ENCODE results near the gene PRR33. TPM values are rescaled to one million over a fixed set of nuclear protein-coding genes. Genes with fewer than 3 reads are reported as not detected.

Gene PRR33
- total and polyA plus RNA-seq, 9 of the 15 experiments (the other 6 are each of a cell fraction or from before 2014, with no cell fraction given) = not detected

DNA sequence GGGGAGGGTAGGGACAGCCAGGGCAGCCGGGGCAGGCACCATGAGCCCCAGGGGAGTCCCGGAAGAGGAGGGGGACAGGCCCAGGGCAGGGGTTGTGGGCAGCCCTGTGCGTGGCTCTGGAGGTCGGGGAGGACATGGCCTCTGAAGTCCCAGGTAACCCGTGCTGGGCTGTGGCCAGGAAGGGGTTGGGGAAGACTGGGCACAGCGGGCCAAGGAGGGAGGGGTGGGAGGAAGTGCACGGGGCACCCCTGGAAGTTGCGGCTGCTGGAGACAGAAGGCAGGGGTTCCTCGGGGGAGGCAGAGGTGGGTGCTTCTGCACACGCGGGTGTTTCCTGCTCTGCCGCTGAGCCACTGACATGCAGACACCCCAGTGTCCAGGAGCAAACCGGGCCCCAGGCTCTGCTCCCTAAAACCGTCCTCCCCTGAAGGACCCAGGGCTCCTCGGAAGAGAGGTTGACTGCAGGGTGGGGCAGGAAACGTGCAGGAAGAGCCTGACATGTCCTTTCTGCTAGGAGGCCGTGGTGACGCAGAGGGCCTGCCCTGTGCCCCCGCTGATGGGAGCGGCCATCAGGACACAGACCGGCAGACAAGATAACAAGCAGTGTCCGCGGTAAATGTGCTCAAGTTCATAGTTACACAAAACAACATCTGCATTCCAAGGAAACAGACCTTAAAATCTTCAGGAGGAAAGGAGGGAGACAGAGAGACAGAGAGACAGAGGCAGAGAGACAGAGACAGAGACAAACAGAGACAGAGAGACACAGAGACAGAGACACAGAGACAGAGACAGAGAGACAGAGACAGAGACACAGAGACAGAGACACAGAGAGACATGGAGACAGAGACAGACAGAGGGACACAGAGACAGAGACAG lies 47.2 kb downstream of the PRR33 start (continued):
- peak; percentile 44 for TF ChIP-seq ASH1L (IDR thresholded peaks at IDR 0.05; ENCODE audit: borderline replicate concordance, low read depth, partially characterized antibody)

DNA sequence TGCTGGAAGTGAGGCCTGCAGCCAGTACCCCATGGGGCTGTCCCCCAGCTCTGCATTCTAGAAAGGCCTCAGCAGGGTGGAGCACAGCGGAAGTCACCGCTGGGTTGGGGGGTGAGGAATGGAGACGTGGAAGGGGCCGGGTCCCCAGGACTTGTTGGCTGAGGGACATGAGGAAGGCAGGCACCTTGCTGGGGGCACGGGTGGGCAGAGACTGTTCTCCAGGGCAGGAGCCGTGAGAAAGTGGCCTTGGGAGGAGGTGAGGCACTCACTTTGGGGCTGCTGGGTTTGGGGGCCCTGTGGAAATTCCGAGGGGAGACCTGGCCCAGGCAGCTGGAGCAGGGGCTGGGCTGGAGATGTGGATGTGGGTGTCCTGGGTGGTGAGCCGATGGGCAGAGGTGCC lies 47.9 kb downstream of the PRR33 start:
- WGBS (ENCODE audit: insufficient coverage, low coverage, missing lambda C conversion rate) = 51% methylated on average over 7 of the region's 8 CpGs
- intact Hi-C loops (cut with micrococcal nuclease) = no loop called here
- ATAC-seq = no peak
- in situ Hi-C loops (cut with MboI) = no loop called here
- 0 out of 2 replicates have a peak overlapping the region, but pooled peaks have one; percentile 86 for H2AFZ ChIP-seq (ENCODE audit: low read depth, low read length)
- DNase-seq (ENCODE audit: extremely low read depth in 1 of 4, low spot score in 3 of 4) = no peak
- no peak overlapping the region for H3K4me2 ChIP-seq (ENCODE audit: insufficient read depth, low read length)
- FAIRE-seq = no peak
- no peaks in the 10 kb centered on the region; the same call in 1 of the 2 replicates for H4K20me1 ChIP-seq (replicated peaks; ENCODE audit: control insufficient read depth, insufficient read depth, low read length)
- H3K4me1 ChIP-seq (replicated peaks in 1 of 2; ENCODE audit: control insufficient read depth in 2 of 2, insufficient read depth in 2 of 2, low read length in 2 of 2) = peaks cover 9 to 66% of the 10 kb centered on the region in 2 experiments; a peak in 4 of 5 replicates
- CTCF ChIA-PET (ENCODE audit: low intra/inter-chr PET ratio) = no interaction called here
- peaks cover 0 to 53% of the 10 kb centered on the region in 2 experiments; a peak in 3 of 5 replicates for H3K27me3 ChIP-seq (ENCODE audit: control insufficient read depth in 2 of 2, insufficient read depth in 2 of 2, low read length in 2 of 2)
- H3K27ac ChIP-seq (ENCODE audit: extremely low read depth, low read depth, low read length) = no peak overlapping the region
- no peaks in the 10 kb centered on the region for H3K9me1 ChIP-seq (ENCODE audit: control insufficient read depth, insufficient read depth, low read length)
- H3K9me3 ChIP-seq (replicated peaks; ENCODE audit: control insufficient read depth, insufficient read depth, low read depth, low read length) = no peaks in the 10 kb centered on the region
- no TSS peak for BruUV-seq (replicated peaks)
- H3K36me3 ChIP-seq (ENCODE audit: control insufficient read depth, insufficient read depth, low read length) = no peaks in the 10 kb centered on the region
- no peak overlapping the region for H3K4me3 ChIP-seq
- POLR2A ChIA-PET = no interaction called here
- peak overlapping the region in 1 of 2 experiments; percentile 81; a peak in 1 of 4 replicates for H3K9ac ChIP-seq (ENCODE audit: insufficient read depth in 1 of 2, low read depth in 2 of 2, low read length in 2 of 2)
- H3K79me2 ChIP-seq (ENCODE audit: control insufficient read depth, insufficient read depth, low read length) = no peaks in the 10 kb centered on the region
- TF ChIP-seq, protein P1, sequence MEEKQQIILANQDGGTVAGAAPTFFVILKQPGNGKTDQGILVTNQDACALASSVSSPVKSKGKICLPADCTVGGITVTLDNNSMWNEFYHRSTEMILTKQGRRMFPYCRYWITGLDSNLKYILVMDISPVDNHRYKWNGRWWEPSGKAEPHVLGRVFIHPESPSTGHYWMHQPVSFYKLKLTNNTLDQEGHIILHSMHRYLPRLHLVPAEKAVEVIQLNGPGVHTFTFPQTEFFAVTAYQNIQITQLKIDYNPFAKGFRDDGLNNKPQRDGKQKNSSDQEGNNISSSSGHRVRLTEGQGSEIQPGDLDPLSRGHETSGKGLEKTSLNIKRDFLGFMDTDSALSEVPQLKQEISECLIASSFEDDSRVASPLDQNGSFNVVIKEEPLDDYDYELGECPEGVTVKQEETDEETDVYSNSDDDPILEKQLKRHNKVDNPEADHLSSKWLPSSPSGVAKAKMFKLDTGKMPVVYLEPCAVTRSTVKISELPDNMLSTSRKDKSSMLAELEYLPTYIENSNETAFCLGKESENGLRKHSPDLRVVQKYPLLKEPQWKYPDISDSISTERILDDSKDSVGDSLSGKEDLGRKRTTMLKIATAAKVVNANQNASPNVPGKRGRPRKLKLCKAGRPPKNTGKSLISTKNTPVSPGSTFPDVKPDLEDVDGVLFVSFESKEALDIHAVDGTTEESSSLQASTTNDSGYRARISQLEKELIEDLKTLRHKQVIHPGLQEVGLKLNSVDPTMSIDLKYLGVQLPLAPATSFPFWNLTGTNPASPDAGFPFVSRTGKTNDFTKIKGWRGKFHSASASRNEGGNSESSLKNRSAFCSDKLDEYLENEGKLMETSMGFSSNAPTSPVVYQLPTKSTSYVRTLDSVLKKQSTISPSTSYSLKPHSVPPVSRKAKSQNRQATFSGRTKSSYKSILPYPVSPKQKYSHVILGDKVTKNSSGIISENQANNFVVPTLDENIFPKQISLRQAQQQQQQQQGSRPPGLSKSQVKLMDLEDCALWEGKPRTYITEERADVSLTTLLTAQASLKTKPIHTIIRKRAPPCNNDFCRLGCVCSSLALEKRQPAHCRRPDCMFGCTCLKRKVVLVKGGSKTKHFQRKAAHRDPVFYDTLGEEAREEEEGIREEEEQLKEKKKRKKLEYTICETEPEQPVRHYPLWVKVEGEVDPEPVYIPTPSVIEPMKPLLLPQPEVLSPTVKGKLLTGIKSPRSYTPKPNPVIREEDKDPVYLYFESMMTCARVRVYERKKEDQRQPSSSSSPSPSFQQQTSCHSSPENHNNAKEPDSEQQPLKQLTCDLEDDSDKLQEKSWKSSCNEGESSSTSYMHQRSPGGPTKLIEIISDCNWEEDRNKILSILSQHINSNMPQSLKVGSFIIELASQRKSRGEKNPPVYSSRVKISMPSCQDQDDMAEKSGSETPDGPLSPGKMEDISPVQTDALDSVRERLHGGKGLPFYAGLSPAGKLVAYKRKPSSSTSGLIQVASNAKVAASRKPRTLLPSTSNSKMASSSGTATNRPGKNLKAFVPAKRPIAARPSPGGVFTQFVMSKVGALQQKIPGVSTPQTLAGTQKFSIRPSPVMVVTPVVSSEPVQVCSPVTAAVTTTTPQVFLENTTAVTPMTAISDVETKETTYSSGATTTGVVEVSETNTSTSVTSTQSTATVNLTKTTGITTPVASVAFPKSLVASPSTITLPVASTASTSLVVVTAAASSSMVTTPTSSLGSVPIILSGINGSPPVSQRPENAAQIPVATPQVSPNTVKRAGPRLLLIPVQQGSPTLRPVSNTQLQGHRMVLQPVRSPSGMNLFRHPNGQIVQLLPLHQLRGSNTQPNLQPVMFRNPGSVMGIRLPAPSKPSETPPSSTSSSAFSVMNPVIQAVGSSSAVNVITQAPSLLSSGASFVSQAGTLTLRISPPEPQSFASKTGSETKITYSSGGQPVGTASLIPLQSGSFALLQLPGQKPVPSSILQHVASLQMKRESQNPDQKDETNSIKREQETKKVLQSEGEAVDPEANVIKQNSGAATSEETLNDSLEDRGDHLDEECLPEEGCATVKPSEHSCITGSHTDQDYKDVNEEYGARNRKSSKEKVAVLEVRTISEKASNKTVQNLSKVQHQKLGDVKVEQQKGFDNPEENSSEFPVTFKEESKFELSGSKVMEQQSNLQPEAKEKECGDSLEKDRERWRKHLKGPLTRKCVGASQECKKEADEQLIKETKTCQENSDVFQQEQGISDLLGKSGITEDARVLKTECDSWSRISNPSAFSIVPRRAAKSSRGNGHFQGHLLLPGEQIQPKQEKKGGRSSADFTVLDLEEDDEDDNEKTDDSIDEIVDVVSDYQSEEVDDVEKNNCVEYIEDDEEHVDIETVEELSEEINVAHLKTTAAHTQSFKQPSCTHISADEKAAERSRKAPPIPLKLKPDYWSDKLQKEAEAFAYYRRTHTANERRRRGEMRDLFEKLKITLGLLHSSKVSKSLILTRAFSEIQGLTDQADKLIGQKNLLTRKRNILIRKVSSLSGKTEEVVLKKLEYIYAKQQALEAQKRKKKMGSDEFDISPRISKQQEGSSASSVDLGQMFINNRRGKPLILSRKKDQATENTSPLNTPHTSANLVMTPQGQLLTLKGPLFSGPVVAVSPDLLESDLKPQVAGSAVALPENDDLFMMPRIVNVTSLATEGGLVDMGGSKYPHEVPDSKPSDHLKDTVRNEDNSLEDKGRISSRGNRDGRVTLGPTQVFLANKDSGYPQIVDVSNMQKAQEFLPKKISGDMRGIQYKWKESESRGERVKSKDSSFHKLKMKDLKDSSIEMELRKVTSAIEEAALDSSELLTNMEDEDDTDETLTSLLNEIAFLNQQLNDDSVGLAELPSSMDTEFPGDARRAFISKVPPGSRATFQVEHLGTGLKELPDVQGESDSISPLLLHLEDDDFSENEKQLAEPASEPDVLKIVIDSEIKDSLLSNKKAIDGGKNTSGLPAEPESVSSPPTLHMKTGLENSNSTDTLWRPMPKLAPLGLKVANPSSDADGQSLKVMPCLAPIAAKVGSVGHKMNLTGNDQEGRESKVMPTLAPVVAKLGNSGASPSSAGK (IDR thresholded peaks at IDR 0.05) = no peak
- no peak for TF ChIP-seq PYGO2 (tag; IDR thresholded peaks at IDR 0.05)
- TF ChIP-seq ZNF224 (CRISPR knock-in tag; IDR thresholded peaks at IDR 0.05) = no peak
- TF ChIP-seq, protein P2, sequence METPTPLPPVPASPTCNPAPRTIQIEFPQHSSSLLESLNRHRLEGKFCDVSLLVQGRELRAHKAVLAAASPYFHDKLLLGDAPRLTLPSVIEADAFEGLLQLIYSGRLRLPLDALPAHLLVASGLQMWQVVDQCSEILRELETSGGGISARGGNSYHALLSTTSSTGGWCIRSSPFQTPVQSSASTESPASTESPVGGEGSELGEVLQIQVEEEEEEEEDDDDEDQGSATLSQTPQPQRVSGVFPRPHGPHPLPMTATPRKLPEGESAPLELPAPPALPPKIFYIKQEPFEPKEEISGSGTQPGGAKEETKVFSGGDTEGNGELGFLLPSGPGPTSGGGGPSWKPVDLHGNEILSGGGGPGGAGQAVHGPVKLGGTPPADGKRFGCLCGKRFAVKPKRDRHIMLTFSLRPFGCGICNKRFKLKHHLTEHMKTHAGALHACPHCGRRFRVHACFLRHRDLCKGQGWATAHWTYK (CRISPR knock-in tag; IDR thresholded peaks at IDR 0.05) = no peak

Measured in K562 (cell line).